IMR-90 (cell line): Measurements from ENCODE around the gene SNX27. TPM values are rescaled to one million over a fixed set of nuclear protein-coding genes. Genes with fewer than 3 reads are reported as not detected.

Source experiments
- ATAC-seq: fragments of 200-7000 bp; cut with Tn5 transposase; 2 replicates; pipeline ENCODE4 v1.9.1; 2020; ENCODE audit warnings: low read depth, mild to moderate bottlenecking, moderate library complexity
- BruUV-seq: library from RNA; stranded (reverse); fragments of 400-500 nt; replicated peaks from 2 replicates; lab custom pipeline; 2021; lab: Mats Ljungman, UMichigan
- CTCF ChIA-PET: fragments of 300-600 bp; formaldehyde crosslinking; extraction: SDS; loops from one replicate; lab custom pipeline; 2021; ENCODE audit warnings: antibody characterized with exemption; lab: Yijun Ruan, JAX
- POLR2A ChIA-PET: fragments of 300-600 bp; sonication (Branson Sonifier 250); formaldehyde crosslinking; loops from one replicate; lab custom pipeline; 2022; ENCODE audit warnings: antibody characterized with exemption; ENCODE audit not compliant: unreplicated experiment; lab: Charles Lee
- DNase-seq: peaks from one replicate; pipeline ENCODE4 v3.0.0; 2013
- H2AFZ ChIP-seq: replicated peaks from 2 replicates; pipeline ENCODE3; 2013; ENCODE audit warnings: low read length, mild to moderate bottlenecking; ENCODE audit not compliant: poor library complexity
- H2AK5ac ChIP-seq: 2 replicates; pipeline ENCODE4 v1.6.1; 2013; ENCODE audit warnings: low read depth, low read length, inconsistent platforms
- H2AK9ac ChIP-seq: replicated peaks from 2 replicates; pipeline ENCODE3; 2013; ENCODE audit warnings: mild to moderate bottlenecking, low read depth, low read length, moderate library complexity; ENCODE audit not compliant: poor library complexity
- H2BK120ac ChIP-seq: 2 replicates; pipeline ENCODE4 v1.6.1; 2013; ENCODE audit warnings: low read depth, low read length, inconsistent platforms
- H2BK15ac ChIP-seq: 3 replicates; pipeline ENCODE4 v1.6.1; 2013; ENCODE audit warnings: low read depth, low read length, inconsistent platforms
- H2BK20ac ChIP-seq: 2 replicates; pipeline ENCODE4 v1.6.1; 2013; ENCODE audit warnings: low read depth, mild to moderate bottlenecking, inconsistent platforms, low read length, moderate library complexity
- H2BK5ac ChIP-seq: 2 replicates; pipeline ENCODE4 v1.6.1; 2013; ENCODE audit warnings: mild to moderate bottlenecking, low read depth, low read length, inconsistent platforms; ENCODE audit not compliant: poor library complexity, severe bottlenecking
- H3K14ac ChIP-seq: replicated peaks from 2 replicates; pipeline ENCODE4 v1.6.1; 2013; ENCODE audit warnings: low read depth, low read length, inconsistent platforms
- H3K18ac ChIP-seq: 2 replicates; pipeline ENCODE4 v1.6.1; 2013; ENCODE audit warnings: low read depth, low read length, control low read depth
- H3K23ac ChIP-seq: 2 replicates; pipeline ENCODE4 v1.6.1; 2013; ENCODE audit warnings: low read depth, low read length, inconsistent platforms
- H3K27ac ChIP-seq: 2 replicates; pipeline ENCODE4 v1.5.1; 2013; ENCODE audit warnings: mild to moderate bottlenecking, control low read depth, low read length; ENCODE audit not compliant: insufficient read depth
- H3K27me3 ChIP-seq: 2 replicates; pipeline ENCODE4 v1.6.1; 2013; ENCODE audit warnings: low read length; ENCODE audit not compliant: control insufficient read depth, insufficient read depth
- H3K36me3 ChIP-seq: 2 replicates; pipeline ENCODE4 v1.6.1; 2013; ENCODE audit warnings: low read length, mixed read lengths; ENCODE audit not compliant: control insufficient read depth, insufficient read depth
- H3K4ac ChIP-seq: 2 replicates; pipeline ENCODE4 v1.6.1; 2013; ENCODE audit warnings: low read depth, low read length, inconsistent platforms
- H3K4me1 ChIP-seq: 2 replicates; pipeline ENCODE4 v1.6.1; 2013; ENCODE audit warnings: low read length, mixed read lengths; ENCODE audit not compliant: control insufficient read depth, insufficient read depth
- H3K4me2 ChIP-seq: 2 replicates; pipeline ENCODE4 v1.6.1; 2013; ENCODE audit warnings: low read depth, mild to moderate bottlenecking, control low read depth, low read length, moderate library complexity
- H3K4me3 ChIP-seq: 2 replicates; pipeline ENCODE4 v1.5.1; 2013; ENCODE audit warnings: low read depth, mild to moderate bottlenecking, control low read depth, low read length, moderate library complexity; ENCODE audit not compliant: insufficient read depth
- H3K56ac ChIP-seq: 2 replicates; pipeline ENCODE4 v1.6.1; 2013; ENCODE audit warnings: low read length, inconsistent platforms; ENCODE audit not compliant: insufficient read depth; ENCODE audit errors: extremely low read depth
- H3K79me1 ChIP-seq, 2 experiments: 2 replicates each; pipeline ENCODE4 v1.6.1; 2013; ENCODE audit warnings: low read length in 2 of 2, inconsistent platforms in 1 of 2, low read depth in 1 of 2
- H3K9ac ChIP-seq: 2 replicates; pipeline ENCODE4 v1.6.1; 2013; ENCODE audit warnings: low read depth, low read length, control low read depth
- H3K9me1 ChIP-seq: 2 replicates; pipeline ENCODE4 v1.6.1; 2013; ENCODE audit warnings: low read length, inconsistent platforms; ENCODE audit not compliant: insufficient read depth
- H3K9me3 ChIP-seq: 2 replicates; pipeline ENCODE4 v1.6.1; 2013; ENCODE audit warnings: low read length; ENCODE audit not compliant: control insufficient read depth, insufficient read depth
- H4K20me1 ChIP-seq: 2 replicates; pipeline ENCODE4 v1.6.1; 2013; ENCODE audit warnings: low read length, inconsistent platforms; ENCODE audit not compliant: insufficient read depth
- H4K5ac ChIP-seq: 2 replicates; pipeline ENCODE4 v1.6.1; 2013; ENCODE audit warnings: mild to moderate bottlenecking, low read depth, low read length, control low read depth
- H4K8ac ChIP-seq, 2 experiments: 2 replicates each; pipeline ENCODE4 v1.6.1; 2013; ENCODE audit warnings: low read depth in 2 of 2, low read length in 2 of 2, control low read depth in 1 of 2, inconsistent platforms in 1 of 2
- H4K91ac ChIP-seq: 2 replicates; pipeline ENCODE4 v1.6.1; 2013; ENCODE audit warnings: low read depth, low read length, inconsistent platforms; ENCODE audit not compliant: insufficient read depth
- MAZ ChIP-seq: IDR thresholded peaks from 2 replicates; pipeline ENCODE4 v1.6.1; 2012; ENCODE audit warnings: low read depth, mild to moderate bottlenecking, low read length, improper control_type of control experiment, moderate library complexity, borderline replicate concordance
- MXI1 ChIP-seq: IDR thresholded peaks from 2 replicates; pipeline ENCODE4 v1.6.1; 2012; ENCODE audit warnings: low read depth, mild to moderate bottlenecking, low read length, moderate library complexity, borderline replicate concordance
- RCOR1 ChIP-seq: IDR thresholded peaks from 2 replicates; pipeline ENCODE4 v1.6.1; 2012; ENCODE audit warnings: mild to moderate bottlenecking, low read length, improper control_type of control experiment; ENCODE audit not compliant: insufficient replicate concordance
- RFX5 ChIP-seq: IDR thresholded peaks from 2 replicates; pipeline ENCODE4 v1.8.0; 2012; ENCODE audit warnings: low read depth, mild to moderate bottlenecking, low read length, moderate library complexity
- whole genome bisulfite sequencing, 2 experiments: methylation state at CpG; one replicate each; pipeline versions ENCODE4 v1.1.5 to v1.1.7; 2013; ENCODE audit warnings: missing lambda C conversion rate in 2 of 2; ENCODE audit not compliant: insufficient read length in 1 of 2; ENCODE audit errors: extremely low coverage in 2 of 2; 5-methylcytosine and 5-hydroxymethylcytosine counted together
- dilution Hi-C: fragments of 300-500 bp; cut with HindIII; formaldehyde crosslinking; loops from one replicate; pipeline ENCODE4 v1.14.3; 2018; ENCODE audit warnings: low sequenced_read_pairs; ENCODE audit not compliant: unreplicated experiment
- in situ Hi-C: fragments of 300-500 bp; cut with MboI; formaldehyde crosslinking; loops from 3 replicates; pipeline ENCODE4 v1.14.3; 2019; ENCODE audit warnings: low sequenced_read_pairs, inconsistent platforms, mixed read lengths
- intact Hi-C: fragments of 100-400 bp; cut with micrococcal nuclease; formaldehyde crosslinking; loops from 2 replicates; pipeline ENCODE4 v1.10.0; 2022
- polyA plus RNA-seq, 3 experiments: library from polyadenylated mRNA; depleted of rRNA; stranded (reverse); fragments of >200 nt; gene quantifications; 2 replicates each; pipeline ENCODE4 v1.2.3, GENCODE V29; 2012; ENCODE audit warnings: low replicate concordance in 1 of 3
- total RNA-seq: library from RNA; depleted of rRNA; stranded (reverse); fragments of >200 nt; gene quantifications from 2 replicates; pipeline ENCODE4 v1.2.3, GENCODE V29; 2012

SNX27 gene
- total and polyA plus RNA-seq, 2 of the 4 experiments (the other 2 are of a cell fraction), result 12.3 to 25.6 TPM

DNA sequence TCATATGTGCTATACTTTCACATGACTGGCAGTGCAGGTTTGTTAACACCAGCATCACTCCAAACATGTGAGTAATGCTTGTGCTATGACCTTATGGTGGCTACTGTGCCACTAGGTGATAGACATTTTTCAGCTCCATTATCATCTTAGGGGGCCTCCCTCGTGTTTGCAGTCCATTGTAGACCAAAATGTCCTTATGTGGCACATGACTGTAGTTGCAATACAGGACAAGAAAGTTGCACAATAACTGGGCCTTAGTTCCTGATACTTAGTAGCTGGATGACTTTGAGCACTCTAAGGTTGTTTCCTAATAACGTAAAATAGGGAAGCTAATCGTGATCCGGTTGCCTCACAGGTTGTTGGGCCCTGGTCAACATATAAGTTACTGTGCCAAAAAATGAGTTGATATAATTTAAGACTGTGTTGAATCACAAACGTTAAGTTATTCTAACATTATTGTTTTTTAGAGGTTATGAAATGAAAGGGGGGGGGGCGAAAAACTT, 511 bp upstream of the SNX27 start (continued):
- TF ChIP-seq RCOR1, result no peak

DNA sequence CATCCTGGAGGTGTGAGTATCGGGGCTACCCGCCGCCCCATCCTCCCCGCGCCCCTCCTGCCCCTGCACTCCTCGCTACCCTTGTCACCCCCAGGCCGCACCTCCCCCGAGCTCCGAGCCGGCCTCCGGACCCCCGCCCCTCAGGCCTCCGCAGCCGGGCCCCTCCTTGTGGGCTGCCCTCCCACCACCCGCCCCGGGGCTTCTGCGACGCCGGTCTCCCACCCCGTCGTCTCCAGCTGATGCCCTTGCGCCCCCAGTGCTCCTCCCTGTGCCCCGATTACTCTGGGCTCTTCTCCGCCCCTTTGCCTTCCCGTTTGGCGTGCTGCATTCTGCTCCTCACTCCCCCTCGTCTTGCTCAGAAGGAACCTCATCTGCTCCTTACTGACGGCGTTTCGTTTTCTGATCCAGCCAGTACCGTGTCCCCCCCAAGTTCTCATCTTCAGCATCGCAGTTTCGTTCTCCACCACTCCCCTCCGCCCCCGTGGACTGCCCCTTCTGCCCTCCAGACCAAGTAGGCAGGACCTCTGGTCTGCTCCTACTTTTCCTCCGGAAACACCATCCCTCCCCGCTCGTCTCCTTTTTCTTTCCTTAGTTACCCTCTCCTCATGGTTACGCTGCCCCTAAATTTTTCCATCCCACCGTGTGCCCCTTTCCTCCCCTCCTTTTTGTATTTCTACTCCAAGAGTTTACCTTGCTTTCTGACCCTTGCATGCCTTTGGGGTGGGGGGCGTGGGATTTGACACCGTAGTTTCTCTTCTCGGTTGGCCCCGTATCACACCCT, 841 bp downstream of the SNX27 start:
- dilution Hi-C loops, result no loop called here

More for the DNA sequence above, 841 bp downstream of the SNX27 start:
- 0% methylated on average over 17 of the region's 44 CpGs; no CpG with 5 or more reads in 1 of the 2 experiments for WGBS, 2 experiments
- peak overlapping the region; percentile 79 for H3K14ac ChIP-seq
- H2BK15ac ChIP-seq, result peak overlapping the region; percentile 21; the same call in 1 of the 3 replicates
- peaks cover 11% of the 10 kb centered on the region; the same call in 1 of the 2 replicates for H3K9me1 ChIP-seq
- ChIA-PET POLR2A (no interaction called here), CTCF (no interaction called here)
- in situ Hi-C loops (no loop called here), intact Hi-C loops (no loop called here)
- peak; percentile 16 for ATAC-seq
- peaks cover 15 to 51% of the 10 kb centered on the region in 2 experiments for H3K79me1 ChIP-seq
- H3K18ac ChIP-seq, result peak overlapping the region; percentile 2
- peak overlapping the region; percentile 93 for H3K23ac ChIP-seq
- 0 out of 2 replicates have a peak overlapping the region, but pooled peaks have one; percentile 3 for H4K5ac ChIP-seq
- no peaks in the 10 kb centered on the region for H3K27me3 ChIP-seq
- peak overlapping the region; percentile 92 for H2AK9ac ChIP-seq
- H3K4ac ChIP-seq, result peak overlapping the region; percentile 62
- H2AK5ac ChIP-seq, result peak overlapping the region; percentile 38; the same call in 1 of the 2 replicates
- peak overlapping the region; percentile 99 for H3K4me2 ChIP-seq
- H2BK20ac ChIP-seq, result no peak overlapping the region
- peak overlapping the region; percentile 97 for H2AFZ ChIP-seq
- H4K8ac ChIP-seq, result peak overlapping the region; percentile 21 to 68; a peak in 2 of 4 replicates
- no TSS peak for BruUV-seq
- H3K9ac ChIP-seq, result peak overlapping the region; percentile 80
- H3K36me3 ChIP-seq, result no peaks in the 10 kb centered on the region
- H3K4me1 ChIP-seq, result peaks cover 10% of the 10 kb centered on the region
- H3K27ac ChIP-seq, result peak overlapping the region; percentile 89
- peaks cover 15% of the 10 kb centered on the region; the same call in 1 of the 2 replicates for H4K20me1 ChIP-seq
- no peaks in the 10 kb centered on the region for H3K9me3 ChIP-seq
- H2BK120ac ChIP-seq, result peak overlapping the region; percentile 29
- H3K56ac ChIP-seq, result 0 out of 2 replicates have a peak overlapping the region, but pooled peaks have one; percentile 36
- TF ChIP-seq RFX5 (no peak), MAZ (no peak), MXI1 (0 out of 2 replicates have a peak, but pooled peaks have one; percentile 19)
- H4K91ac ChIP-seq, result peak overlapping the region; percentile 46
- H3K4me3 ChIP-seq, result peak overlapping the region; percentile 84
- H2BK5ac ChIP-seq, result peak overlapping the region; percentile 95
- DNase-seq, result no peak
